KMS-11 (cell line): ENCODE measurements around the gene LRBA.

Experiments
- H2AFZ ChIP-seq: fragments of 200-600 bp; sonication (generic); 2 replicates; pipeline ENCODE4 v1.6.1; 2016; ENCODE audit warnings: antibody characterized with exemption, mixed run types, low read depth
- H3K27ac ChIP-seq: fragments of 200-600 bp; sonication (generic); 2 replicates; pipeline ENCODE4 v1.6.1; 2016; ENCODE audit warnings: mild to moderate bottlenecking, mixed run types
- H3K27me3 ChIP-seq: fragments of 200-600 bp; sonication (generic); 2 replicates; pipeline ENCODE4 v1.6.1; 2017; ENCODE audit warnings: mild to moderate bottlenecking, low read depth, mixed run types, moderate library complexity; ENCODE audit not compliant: insufficient read depth
- H3K36me3 ChIP-seq: fragments of 200-600 bp; sonication (generic); 2 replicates; pipeline ENCODE4 v1.6.1; 2017; ENCODE audit warnings: mild to moderate bottlenecking, mixed run types; ENCODE audit not compliant: insufficient read depth
- H3K4me1 ChIP-seq: fragments of 200-600 bp; sonication (generic); 2 replicates; pipeline ENCODE4 v1.6.1; 2016; ENCODE audit warnings: mild to moderate bottlenecking, low read depth, mixed run types; ENCODE audit not compliant: poor library complexity, severe bottlenecking
- H3K4me2 ChIP-seq: fragments of 200-600 bp; sonication (generic); 2 replicates; pipeline ENCODE4 v1.7.0; 2016; ENCODE audit warnings: mild to moderate bottlenecking, mixed run types
- H3K4me3 ChIP-seq: fragments of 200-600 bp; sonication (generic); IDR thresholded peaks from 2 replicates; pipeline ENCODE4 v1.6.1; 2017; ENCODE audit warnings: low read depth, low read length, mixed read lengths; ENCODE audit not compliant: insufficient read depth
- H3K79me2 ChIP-seq: fragments of 200-600 bp; sonication (generic); 2 replicates; pipeline ENCODE4 v1.6.1; 2016; ENCODE audit warnings: low read depth, mixed run types; ENCODE audit not compliant: insufficient read depth
- H3K9ac ChIP-seq: fragments of 200-600 bp; sonication (generic); 2 replicates; pipeline ENCODE4 v1.6.1; 2016; ENCODE audit warnings: mild to moderate bottlenecking, mixed run types
- H4K20me1 ChIP-seq: fragments of 200-600 bp; sonication (generic); 2 replicates; pipeline ENCODE4 v1.6.1; 2016; ENCODE audit warnings: mild to moderate bottlenecking, mixed run types; ENCODE audit not compliant: insufficient read depth
- CTCF ChIP-seq: fragments of 200-600 bp; sonication (generic); conservative IDR thresholded peaks from 2 replicates; pipeline ENCODE4 v1.6.1; 2017; ENCODE audit warnings: low read depth, mild to moderate bottlenecking, antibody characterized with exemption, low read length, moderate library complexity, mixed read lengths

Gene LRBA

GRCh38 chr4:150628073-150628472 is 387.0 kb downstream of the LRBA start:
- no peaks in the 10 kb centered on the region; the same call in 1 of the 2 replicates for H4K20me1 ChIP-seq
- H3K9ac ChIP-seq: no peak overlapping the region
- no peak overlapping the region for H2AFZ ChIP-seq
- no peak overlapping the region for H3K4me3 ChIP-seq
- H3K27me3 ChIP-seq: no peaks in the 10 kb centered on the region
- H3K27ac ChIP-seq: no peak overlapping the region
- no peaks in the 10 kb centered on the region for H3K36me3 ChIP-seq
- no peaks in the 10 kb centered on the region for H3K4me1 ChIP-seq
- no peak for TF ChIP-seq CTCF
- H3K4me2 ChIP-seq: no peak overlapping the region
- H3K79me2 ChIP-seq: no peaks in the 10 kb centered on the region

DNA sequence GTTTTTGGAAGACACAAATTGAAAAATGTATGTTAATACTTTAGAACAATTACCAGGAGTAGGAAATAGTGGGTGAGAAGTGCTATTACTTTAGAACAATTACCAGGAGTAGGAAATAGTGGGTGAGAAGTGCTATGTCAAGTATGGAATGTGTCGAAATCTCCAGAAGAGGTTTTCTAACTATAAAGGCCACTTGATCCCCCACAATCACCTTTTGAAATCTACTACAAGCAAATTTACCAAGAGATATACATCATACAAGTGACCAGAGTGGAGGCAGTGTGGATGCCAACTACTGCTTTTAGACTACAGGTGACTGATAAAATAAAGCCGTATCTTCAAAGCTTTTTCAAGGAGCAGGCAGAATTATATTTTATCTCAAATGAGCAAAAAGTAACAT is 390.1 kb downstream of the LRBA start:
- no peaks in the 10 kb centered on the region for H3K36me3 ChIP-seq
- H3K4me3 ChIP-seq: no peak overlapping the region
- no peaks in the 10 kb centered on the region for H3K79me2 ChIP-seq
- H2AFZ ChIP-seq: no peak overlapping the region
- no peaks in the 10 kb centered on the region; the same call in 1 of the 2 replicates for H4K20me1 ChIP-seq
- no peaks in the 10 kb centered on the region for H3K27me3 ChIP-seq
- H3K4me2 ChIP-seq: no peak overlapping the region
- no peak for TF ChIP-seq CTCF
- H3K9ac ChIP-seq: no peak overlapping the region
- H3K27ac ChIP-seq: no peak overlapping the region
- H3K4me1 ChIP-seq: no peaks in the 10 kb centered on the region

DNA sequence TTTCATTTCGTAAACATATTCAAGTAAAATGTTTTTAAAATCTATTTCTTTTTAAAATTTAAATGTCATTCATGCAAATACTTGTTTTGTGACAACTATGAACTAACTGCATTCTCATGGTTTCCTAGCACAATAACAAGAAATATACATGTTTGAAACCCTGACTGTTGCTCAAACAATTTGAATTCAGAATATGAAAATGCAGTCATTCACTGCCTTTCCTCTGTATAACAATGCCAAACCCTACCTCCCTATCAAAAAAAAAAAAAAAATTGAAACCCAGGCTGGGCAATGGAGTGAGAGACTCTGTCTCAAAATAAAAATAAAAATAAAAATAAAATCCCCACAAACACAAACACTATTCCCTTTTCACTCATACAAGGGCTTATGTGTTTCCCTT is 391.0 kb downstream of the LRBA start:
- no peaks in the 10 kb centered on the region; the same call in 1 of the 2 replicates for H4K20me1 ChIP-seq
- no peaks in the 10 kb centered on the region for H3K27me3 ChIP-seq
- no peak overlapping the region for H3K4me2 ChIP-seq
- H3K9ac ChIP-seq: no peak overlapping the region
- no peak overlapping the region for H3K4me3 ChIP-seq
- no peaks in the 10 kb centered on the region for H3K36me3 ChIP-seq
- H3K79me2 ChIP-seq: no peaks in the 10 kb centered on the region
- no peaks in the 10 kb centered on the region for H3K4me1 ChIP-seq
- no peak overlapping the region for H2AFZ ChIP-seq
- TF ChIP-seq CTCF: no peak
- no peak overlapping the region for H3K27ac ChIP-seq

DNA sequence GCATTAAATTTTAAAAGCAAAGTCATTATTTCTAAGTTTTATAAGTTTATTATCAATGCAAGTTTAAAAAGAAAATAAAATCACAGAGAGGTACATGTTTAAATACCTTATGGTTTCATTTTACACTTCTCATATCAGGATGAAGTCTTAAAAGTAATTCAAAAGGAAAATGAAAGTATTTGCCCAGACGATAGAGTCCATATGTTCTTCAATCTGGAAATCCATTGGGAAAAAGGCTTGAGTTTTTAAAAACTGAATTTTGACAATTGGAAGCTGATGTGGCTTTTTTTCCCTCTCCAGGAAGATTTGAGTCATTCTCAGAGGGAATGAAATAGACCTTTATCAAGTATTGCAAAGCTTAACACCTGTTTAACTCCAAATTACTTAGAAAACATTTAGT is 396.0 kb downstream of the LRBA start:
- Histone ChIP-seq H3K4me3 (no peak overlapping the region), H3K4me2 (no peak overlapping the region), H3K9ac (no peak overlapping the region), H2AFZ (no peak overlapping the region), H3K36me3 (no peaks in the 10 kb centered on the region), H3K79me2 (no peaks in the 10 kb centered on the region), H3K27ac (no peak overlapping the region), H4K20me1 (no peaks in the 10 kb centered on the region), H3K27me3 (no peaks in the 10 kb centered on the region), H3K4me1 (no peaks in the 10 kb centered on the region)
- no peak for TF ChIP-seq CTCF

- Histone ChIP-seq H2AFZ (no peak overlapping the region), H3K36me3 (no peaks in the 10 kb centered on the region), H3K9ac (no peak overlapping the region), H3K4me3 (no peak overlapping the region), H4K20me1 (no peaks in the 10 kb centered on the region), H3K4me1 (no peaks in the 10 kb centered on the region), H3K4me2 (no peak overlapping the region), H3K27ac (no peak overlapping the region), H3K27me3 (no peaks in the 10 kb centered on the region), H3K79me2 (no peaks in the 10 kb centered on the region)
- TF ChIP-seq CTCF: no peak
Measured at GRCh38 chr4:150609131-150609530, 406.0 kb downstream of the LRBA start.
